NCI-H460 (cell line): Measurements from ENCODE around the gene PYGB. TPM values are rescaled to one million over a fixed set of nuclear protein-coding genes. Genes with fewer than 3 reads are reported as not detected.
A peak's percentile ranks its signal among the peaks of the same experiment; 100 is the strongest.

ENCODE experiments used
- DNase-seq: peaks from one replicate; pipeline ENCODE4 v3.0.0-alpha.2; 2016; ENCODE audit warnings: low read depth; ENCODE audit errors: extremely low read depth
- total RNA-seq: library from RNA; depleted of rRNA; stranded (reverse); fragments of >200 nt; shearing (Covaris generic); gene quantifications from 2 replicates; pipeline ENCODE4 v1.2.3, GENCODE V29; 2014

PYGB gene
- total RNA-seq, 1 experiment from 2014 or later: 453 TPM

DNA sequence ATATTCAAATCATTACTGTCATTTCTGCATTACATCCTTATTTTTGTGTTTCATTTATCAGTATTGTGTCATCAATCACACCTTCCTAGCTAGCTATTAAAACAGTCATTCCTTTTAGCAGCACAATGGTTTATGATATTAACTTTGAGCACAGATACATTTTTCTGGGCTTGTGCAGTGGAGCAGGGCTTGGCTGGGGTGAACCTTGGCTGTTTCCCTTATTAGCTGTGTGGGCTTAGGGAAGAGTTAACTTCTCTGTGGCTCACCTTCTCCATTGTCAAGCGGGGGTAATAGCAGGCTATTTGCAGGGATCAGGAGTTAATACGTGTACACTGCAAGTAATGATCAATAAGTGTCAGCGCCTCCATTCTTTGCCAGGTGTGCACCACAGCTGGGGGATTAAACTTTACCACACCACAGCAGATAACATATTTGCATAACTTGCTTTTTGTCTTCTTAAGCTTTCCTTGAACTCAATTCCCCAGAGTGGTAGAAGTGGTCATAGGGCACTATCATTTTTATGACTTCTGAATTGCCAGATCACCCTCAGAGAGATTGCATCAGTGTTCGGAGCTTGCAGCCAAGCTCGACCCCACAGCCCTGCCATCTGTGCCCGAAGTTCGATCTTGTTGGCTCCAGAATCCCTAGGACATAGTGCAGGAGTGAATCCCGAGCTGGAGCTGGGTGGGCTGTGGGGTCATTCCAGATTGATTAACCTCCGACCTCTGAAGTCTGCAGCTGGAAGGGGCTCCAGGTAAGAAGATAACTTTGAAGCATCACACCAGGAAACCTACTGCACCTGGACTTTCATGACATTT is 1.5 kb upstream of the PYGB start:
- no peak for DNase-seq

DNA sequence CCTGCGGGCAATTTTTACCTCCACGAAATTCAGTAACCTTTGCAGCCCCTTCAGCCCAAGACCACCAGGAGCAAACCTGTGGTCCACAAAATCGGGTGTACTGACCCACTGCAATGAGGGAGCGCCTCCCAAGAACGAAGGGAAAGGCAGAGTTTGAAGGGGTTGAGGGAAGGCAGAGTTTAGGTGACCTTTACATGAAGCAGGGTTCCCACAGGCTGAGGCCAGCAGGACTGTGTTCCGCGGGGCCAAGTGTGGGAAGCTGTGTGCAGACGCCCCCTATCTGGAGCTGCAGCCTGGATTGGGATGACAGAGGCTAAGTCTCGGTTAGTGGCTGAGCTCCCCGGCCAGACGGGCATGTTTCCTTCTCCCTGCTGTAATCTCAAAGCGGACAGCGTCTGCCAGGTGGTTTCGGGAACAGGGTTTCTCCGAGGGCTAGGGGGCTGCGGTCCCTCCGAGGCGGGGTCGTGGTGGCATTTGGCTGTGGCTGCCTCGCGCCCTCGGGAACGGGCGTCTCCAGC is 826 bp upstream of the PYGB start:
- peak; percentile 82 for DNase-seq

- DNase-seq: no peak
Observed at GRCh38 chr20:25247518-25247955, 348 bp upstream of the PYGB start.

DNA sequence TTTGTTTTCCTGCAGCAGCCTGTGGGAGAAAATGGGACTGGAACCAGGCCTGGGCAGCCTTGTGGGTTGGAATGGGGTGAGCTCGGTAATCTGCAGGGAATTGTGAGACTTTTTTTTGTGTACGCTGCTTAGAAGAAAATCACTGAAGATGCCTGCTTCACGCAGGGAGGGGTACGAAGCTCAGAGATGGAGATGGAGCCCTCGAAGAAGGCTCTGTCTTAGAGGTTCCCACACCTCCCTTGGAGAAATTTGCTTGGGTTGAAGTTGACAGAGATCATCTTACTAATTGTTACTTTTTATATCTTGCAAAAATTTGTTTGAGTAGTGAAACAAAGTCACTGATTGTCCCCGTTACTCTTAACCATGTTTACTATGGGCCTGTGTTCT is 894 bp downstream of the PYGB start:
- no peak for DNase-seq

DNA sequence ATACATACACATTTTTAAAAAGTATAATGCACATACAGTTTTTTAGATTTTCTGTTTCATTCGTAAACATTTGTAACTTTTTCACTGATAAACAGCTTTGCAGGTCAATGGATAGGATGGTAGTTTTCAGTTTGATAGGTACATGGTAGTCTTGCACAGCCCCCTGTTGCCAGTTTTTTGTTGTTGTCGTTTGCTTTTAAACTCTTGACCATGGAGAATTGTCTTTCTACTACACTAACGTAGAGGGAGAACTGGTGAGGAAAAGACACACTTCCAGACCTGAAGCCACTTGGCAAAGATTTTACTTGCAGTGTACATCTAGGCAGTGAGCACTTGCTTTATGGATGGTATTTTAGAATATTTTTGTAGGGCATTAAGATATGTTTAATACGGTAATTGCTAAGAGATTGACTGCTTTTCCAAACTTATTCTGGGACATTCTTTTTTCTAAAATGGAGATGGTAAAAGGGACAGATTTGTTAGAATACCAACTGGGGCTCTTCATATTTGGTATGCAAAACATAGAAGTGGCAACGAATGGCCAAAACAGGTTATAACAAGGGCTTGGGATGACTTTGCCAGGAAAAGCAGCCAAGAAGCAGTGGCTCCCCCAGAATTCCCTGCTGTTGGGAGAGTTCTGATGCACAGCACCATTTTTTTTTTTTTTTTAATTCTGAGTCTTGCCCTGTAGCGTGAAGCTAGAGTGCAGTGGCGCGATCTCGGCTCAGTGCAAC is 1.5 kb downstream of the PYGB start:
- DNase-seq: no peak

GRCh38 chr20:25250508-25250907 is 2.6 kb downstream of the PYGB start:
- no peak for DNase-seq

- no peak for DNase-seq
Observed at GRCh38 chr20:25251019-25251418, 3.1 kb downstream of the PYGB start.

DNA sequence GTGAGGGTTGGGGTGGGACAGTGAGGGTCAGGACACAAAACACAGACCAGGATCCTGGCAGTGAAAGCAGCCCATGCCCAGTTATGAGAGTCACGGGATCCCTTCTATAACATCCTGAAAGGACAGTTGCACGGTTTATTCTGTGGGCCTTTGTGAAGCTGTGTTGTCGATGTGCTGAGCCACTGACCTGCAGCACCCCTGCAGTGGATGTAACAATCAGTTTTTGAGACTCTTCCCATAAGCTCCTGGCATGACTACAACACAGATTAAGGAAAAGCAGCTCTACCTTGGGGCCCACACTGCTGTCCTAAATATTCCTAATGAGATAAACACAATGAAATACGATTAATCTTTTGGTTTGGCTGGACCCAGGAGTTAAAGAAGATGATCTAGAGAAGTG is 3.7 kb downstream of the PYGB start:
- no peak for DNase-seq

- DNase-seq: no peak
Observed at GRCh38 chr20:25252230-25252651, 4.4 kb downstream of the PYGB start.

- DNase-seq: no peak
Observed at GRCh38 chr20:25252686-25253421, 5.0 kb downstream of the PYGB start.

DNA sequence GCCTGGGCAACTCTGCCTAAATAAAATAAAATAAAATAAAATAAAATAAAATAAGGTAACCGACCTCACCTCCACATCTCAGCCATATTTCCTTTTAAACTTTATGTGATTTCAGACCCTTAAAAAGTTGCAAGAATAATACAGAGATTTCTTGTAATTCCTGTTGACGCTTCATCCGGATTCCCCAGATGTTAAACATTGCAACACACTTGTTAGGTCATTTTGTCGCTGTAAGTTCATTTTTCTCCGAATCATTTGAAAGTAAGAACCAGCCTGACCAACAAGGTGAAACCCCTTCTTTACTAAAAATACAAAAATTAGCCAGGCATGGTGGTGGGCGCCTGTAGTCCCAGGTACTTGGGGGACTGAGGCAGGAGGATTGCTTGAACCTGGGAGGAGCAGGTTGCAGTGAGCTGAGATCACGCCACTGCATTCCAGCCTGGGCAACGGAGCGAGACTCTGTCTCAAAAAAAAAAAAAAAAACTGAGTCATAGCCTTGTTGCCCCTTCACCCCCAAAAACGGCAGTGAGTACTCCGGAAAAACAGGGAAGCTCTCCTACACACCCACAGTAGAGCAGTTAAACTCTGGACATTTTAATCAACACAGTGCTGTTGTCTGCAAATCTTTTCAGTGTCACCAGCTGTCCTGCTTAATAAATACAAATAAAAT is 5.9 kb downstream of the PYGB start:
- no peak for DNase-seq

DNA sequence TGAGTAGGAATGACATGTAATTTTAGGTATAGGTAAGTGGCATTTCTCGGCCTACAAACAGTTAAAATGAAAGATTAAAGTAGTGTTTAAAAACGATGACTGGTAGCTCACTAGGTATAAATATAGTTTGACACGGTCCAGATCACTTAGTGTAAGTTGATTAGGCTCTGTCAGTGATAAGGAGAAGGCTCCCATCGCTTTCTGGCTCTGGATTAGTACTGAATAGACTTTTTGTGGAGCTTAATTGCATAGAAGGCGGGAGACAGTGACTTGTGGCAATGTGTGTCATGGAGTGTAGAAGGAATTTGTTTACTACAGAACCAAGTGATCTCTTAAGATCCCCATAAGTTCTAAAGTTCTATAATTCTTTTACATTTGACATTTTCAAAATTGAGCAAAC is 6.7 kb downstream of the PYGB start:
- no peak for DNase-seq

DNA sequence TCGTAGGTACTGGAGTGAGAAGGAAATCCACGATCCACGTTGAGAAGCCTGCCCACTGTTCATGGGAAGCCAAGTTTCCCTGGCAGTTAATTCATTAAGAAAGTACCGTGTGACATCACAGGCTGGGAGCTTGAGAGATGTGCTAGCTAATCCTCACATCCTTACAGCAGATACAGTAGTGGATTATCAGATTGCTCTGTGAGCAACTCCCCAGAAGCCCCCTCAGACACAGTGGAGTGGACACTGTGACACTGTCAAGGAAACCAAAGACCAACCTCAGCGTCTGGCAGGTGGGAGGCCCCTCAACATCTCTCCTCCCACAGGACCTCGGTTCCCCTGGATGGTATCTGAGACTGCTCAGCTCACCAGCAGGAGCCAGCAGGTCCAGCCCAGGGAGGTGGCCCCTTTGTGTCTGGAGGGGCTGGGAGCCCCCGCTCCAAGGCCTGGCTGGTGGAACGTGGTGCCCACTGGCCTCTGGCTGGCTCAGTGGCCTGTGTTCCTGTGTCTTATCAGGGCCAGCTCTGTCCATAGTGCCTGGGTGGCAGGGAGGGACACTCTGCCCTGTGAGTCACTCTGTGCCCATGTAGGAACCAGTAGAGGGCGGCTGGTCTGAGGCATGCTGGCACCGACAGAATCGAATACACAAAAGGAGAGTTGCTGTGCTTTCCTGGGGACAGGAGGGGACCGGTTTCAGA is 7.2 kb downstream of the PYGB start:
- no peak for DNase-seq

GRCh38 chr20:25256226-25256859 is 8.5 kb downstream of the PYGB start:
- no peak for DNase-seq

DNA sequence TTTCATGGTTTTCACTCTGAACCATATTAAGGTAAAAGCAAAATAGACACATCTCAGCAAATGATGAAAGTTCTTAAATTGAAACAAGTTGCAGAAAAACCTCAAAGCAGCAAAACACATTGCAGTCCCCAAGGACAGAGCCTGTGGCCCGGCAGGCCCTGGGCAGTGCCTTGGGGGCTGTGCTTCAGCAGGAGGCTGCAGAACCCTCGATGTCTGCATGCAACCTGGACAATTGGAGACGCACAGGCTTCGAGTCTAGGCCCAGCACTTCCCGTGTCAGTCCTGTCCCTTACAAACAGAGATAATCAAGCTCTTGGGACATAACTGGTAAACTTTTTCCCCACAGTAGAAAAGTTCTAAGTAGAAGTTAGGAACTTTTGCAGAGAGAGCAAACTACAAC is 9.2 kb downstream of the PYGB start:
- no peak for DNase-seq

DNA sequence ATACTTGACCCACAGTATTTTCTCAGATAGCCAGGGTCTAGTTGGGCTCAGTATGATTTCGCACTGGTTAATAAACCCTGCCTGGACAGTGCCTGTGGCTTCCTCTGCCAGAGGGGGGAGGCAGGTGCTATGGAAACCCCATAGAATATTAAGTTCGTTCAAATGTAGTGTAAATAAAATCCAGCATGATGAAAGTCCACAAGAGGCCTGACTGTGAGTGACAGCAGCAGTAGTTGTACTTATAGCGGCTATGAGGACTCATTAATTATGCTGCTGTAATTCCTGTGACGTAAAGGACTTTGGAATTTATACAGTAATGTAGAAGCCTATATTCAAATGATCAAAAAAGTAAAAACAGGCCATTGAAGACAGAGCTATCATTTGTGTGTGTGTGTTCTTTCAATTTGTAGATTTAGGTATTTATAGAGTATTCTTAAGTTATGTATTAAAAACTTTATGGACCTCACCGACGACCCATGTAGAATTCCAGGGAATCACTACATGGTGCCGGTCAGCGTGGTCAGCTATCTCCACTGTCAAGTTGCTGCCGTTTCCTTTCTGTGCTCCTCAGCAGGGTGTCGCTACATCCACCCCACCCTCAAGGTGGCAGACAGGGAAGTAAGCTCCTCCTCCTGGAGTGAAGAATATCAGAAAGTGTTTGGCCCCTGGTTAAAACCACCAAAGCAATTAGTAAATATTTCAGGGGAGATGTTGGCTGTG is 10.0 kb downstream of the PYGB start:
- no peak for DNase-seq

DNA sequence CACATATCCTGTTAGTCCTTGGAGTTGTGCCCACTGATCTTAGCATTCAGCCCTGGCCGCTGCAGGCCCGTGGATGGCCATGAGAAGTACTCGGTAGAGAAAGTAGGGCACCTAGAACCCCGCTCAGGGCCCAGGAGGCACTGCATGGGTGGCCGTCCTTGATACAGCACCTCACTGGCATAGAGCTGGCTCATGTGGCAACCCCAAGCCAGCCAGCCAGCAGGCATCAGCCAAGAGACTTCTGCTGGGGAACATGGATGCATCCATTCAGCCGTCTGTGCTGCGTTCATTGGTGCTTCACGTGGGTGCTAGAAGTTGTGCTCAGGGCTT is 10.6 kb downstream of the PYGB start:
- no peak for DNase-seq

GRCh38 chr20:25258828-25259227 is 10.9 kb downstream of the PYGB start:
- DNase-seq: no peak

DNA sequence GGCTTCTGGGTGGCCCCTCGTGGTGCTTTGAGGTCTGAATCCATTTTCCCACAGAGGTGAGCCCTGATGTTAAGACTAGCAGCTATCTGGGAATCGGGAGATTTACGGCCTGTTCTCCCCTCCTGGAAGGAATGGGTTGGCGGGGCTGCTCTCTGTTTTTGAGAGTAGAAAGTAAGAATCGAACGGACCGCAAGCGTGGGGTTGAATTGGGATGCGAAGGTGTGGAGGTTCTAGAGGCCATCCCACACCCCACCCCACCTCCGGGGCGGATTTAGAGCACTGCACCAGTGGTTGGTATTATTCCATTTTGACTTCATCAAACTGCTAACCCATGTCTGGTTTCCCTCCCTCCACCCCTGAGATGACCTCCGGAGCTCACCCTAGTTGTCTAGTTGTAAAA is 11.5 kb downstream of the PYGB start:
- DNase-seq: no peak
